Transverse colon (tissue), 4 donors: Measurements from ENCODE around the gene PPP1CA. TPM values are rescaled to one million over a fixed set of nuclear protein-coding genes. Genes with fewer than 3 reads are reported as not detected.

ENCODE experiments used
- DNase-seq: peaks from one replicate; pipeline ENCODE4 v3.0.0-alpha.2; 2019
- H3K27ac ChIP-seq, 4 donors: fragments of 200-600 bp; sonication (generic); 2 replicates each; pipeline ENCODE4 v1.5.1; 2016 to 2018; ENCODE audit warnings: inconsistent platforms in 4 of 4
- H3K27me3 ChIP-seq: fragments of 200-600 bp; sonication (generic); 2 replicates; pipeline ENCODE4 v1.5.1; 2017; ENCODE audit warnings: inconsistent platforms
- H3K36me3 ChIP-seq, 4 donors: fragments of 200-600 bp; sonication (generic); 2 replicates each; pipeline ENCODE4 v1.5.1; 2017 to 2019; ENCODE audit warnings: inconsistent platforms in 4 of 4
- H3K4me1 ChIP-seq, 4 donors: fragments of 200-600 bp; sonication (generic); 2 replicates each; pipeline ENCODE4 v1.5.1; 2017 to 2020; ENCODE audit warnings: inconsistent platforms in 4 of 4
- H3K4me3 ChIP-seq, 4 donors: fragments of 200-600 bp; sonication (generic); 1 replicate in 1 of 4; 2 replicates in 3 of 4; pipeline versions ENCODE4 v1.5.1 to v1.6.1; 2017 to 2019; ENCODE audit warnings: inconsistent platforms in 4 of 4
- H3K9me3 ChIP-seq, 2 donors: fragments of 200-600 bp; sonication (generic); 2 replicates each; pipeline ENCODE4 v1.5.1; 2017 to 2019; ENCODE audit warnings: inconsistent platforms in 2 of 2
- EP300 ChIP-seq: sonication (generic); formaldehyde crosslinking; IDR thresholded peaks from one replicate; pipeline ENCODE4 v1.6.1; 2017; ENCODE audit warnings: antibody characterized with exemption, low read depth
- POLR2A ChIP-seq: fragments of 450-650 bp; IDR thresholded peaks from one replicate; pipeline ENCODE4 v1.6.1; 2016; ENCODE audit warnings: antibody characterized with exemption, mild to moderate bottlenecking, moderate library complexity
- POLR2AphosphoS5 ChIP-seq, 3 donors: sonication (generic); formaldehyde crosslinking; IDR thresholded peaks; one replicate each; pipeline ENCODE4 v1.6.1; 2016; ENCODE audit warnings: antibody characterized with exemption in 3 of 3
- WGBS, 2 donors: methylation state at CpG; one replicate each; pipeline ENCODE4 v1.1.5; 2018; ENCODE audit warnings: low coverage in 1 of 2; 5-methylcytosine and 5-hydroxymethylcytosine counted together
- in situ Hi-C, 4 donors: fragments of 200-750 bp; cut with MboI; loops; one replicate each; pipeline versions ENCODE4 v1.15.0 to v1.15.1; 2017; ENCODE audit warnings: low sequenced_read_pairs in 3 of 4, low pct_ligation_motif_present in 1 of 4, low pct_unique_long_range_greater_than_20kb in 1 of 4
- intact Hi-C: fragments of 100-400 bp; cut with DNase I; formaldehyde crosslinking; loops from one replicate; pipeline ENCODE4 v1.15.1; 2023; ENCODE audit warnings: low total_unique reads
- total RNA-seq, 4 donors: library from RNA; depleted of rRNA; stranded (reverse); fragments of >200 nt; gene quantifications; one replicate each; pipeline ENCODE4 v1.1.0, GENCODE V29; 2016
- TF ChIP-seq, protein P1 (sequence below), 5 experiments: fragments of 200-600 bp in 3 of 5; fragments of 450-650 bp in 2 of 5; sonication (generic) in 3 of 5; IDR thresholded peaks; 1 replicate in 2 of 5; 2 replicates in 3 of 5; pipeline ENCODE4 v1.5.1; 2016 to 2017; ENCODE audit warnings: antibody characterized with exemption in 5 of 5, inconsistent platforms in 3 of 5, mild to moderate bottlenecking in 2 of 5, moderate library complexity in 1 of 5

The PPP1CA gene
- total RNA-seq, 4 donors from 2014 or later, result 83.0 to 251 (median 163) TPM

DNA sequence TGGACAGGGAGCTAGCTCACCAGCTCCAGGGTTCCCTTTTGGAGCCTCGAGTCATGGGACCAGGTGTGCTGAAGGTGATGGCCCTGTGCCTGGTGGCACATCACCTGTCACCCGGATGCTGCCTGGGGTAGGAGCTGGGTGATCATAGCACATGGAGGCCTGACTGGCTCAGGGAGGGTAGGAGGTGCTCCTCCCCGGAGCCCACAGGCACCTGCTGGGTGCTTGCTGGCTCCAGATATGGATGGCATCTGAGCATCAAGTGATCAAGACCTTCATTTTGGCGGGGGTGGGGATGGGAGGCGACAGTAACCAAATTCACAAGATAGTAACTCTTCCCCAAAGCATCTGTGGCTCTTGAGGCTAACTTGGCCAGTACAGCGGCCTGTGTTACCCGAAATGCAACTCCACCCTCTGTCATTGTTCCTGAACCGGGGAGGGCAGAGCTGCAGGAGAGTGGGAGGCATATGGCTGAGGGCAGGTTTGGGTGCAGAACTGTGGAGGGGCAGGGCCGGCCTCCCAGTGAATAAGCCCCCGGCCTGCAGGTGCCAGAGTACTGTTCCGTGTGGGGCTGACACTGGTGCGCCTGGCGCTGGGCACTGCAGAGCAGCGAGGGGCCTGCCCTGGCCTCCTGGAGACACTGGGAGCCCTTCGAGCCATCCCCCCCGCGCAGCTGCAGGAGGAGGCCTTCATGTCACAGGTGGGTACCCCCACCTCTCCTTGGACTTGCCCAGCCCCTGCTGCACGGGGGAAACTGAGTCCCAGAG is 7.0 kb upstream of the PPP1CA start:
- no peaks in the 10 kb centered on the region for H3K36me3 ChIP-seq
- TF ChIP-seq, protein P1, sequence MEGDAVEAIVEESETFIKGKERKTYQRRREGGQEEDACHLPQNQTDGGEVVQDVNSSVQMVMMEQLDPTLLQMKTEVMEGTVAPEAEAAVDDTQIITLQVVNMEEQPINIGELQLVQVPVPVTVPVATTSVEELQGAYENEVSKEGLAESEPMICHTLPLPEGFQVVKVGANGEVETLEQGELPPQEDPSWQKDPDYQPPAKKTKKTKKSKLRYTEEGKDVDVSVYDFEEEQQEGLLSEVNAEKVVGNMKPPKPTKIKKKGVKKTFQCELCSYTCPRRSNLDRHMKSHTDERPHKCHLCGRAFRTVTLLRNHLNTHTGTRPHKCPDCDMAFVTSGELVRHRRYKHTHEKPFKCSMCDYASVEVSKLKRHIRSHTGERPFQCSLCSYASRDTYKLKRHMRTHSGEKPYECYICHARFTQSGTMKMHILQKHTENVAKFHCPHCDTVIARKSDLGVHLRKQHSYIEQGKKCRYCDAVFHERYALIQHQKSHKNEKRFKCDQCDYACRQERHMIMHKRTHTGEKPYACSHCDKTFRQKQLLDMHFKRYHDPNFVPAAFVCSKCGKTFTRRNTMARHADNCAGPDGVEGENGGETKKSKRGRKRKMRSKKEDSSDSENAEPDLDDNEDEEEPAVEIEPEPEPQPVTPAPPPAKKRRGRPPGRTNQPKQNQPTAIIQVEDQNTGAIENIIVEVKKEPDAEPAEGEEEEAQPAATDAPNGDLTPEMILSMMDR (IDR thresholded peaks at IDR 0.05), result no peak
- TF ChIP-seq EP300 (no peak), POLR2AphosphoS5 (IDR thresholded peaks at IDR 0.05) (no peak), POLR2A (no peak)
- peaks cover 0 to 12% (median 3%) of the 10 kb centered on the region in 4 donors for H3K4me1 ChIP-seq
- peaks cover 26% of the 10 kb centered on the region for H3K27me3 ChIP-seq
- no peak for DNase-seq
- H3K4me3 ChIP-seq, result no peak overlapping the region
- no peaks in the 10 kb centered on the region for H3K9me3 ChIP-seq
- 71% methylated on average over 13 of the region's 18 CpGs; no CpG with 5 or more reads in 1 of the 2 donors for WGBS, 2 donors
- H3K27ac ChIP-seq, result peak overlapping the region; percentile 61 to 77 (median 68)
- intact Hi-C loops (no loop called here), in situ Hi-C loops (no loop called here)

DNA sequence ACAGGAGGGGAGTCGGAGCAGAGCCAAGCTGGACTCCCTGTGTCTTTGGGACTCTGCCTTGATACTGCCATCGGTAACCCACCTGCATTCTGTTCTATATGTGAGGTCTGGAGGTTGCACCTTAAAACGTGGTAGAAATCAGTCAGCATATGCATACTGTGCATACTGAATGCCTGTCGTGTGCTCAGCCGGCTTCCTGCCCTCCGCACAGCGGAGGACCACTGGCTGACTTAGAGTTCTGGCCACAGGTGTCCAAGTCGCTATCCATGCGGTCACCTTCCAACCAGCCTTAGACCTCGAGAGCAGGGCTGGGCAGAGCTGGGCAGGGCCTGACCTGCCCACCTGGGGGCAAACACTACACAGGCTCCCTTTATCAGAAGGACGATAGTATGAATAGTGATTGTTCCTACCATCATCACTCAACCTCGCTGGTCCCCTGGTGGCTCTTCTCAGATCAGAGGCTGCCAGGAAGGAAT is 6.1 kb upstream of the PPP1CA start:
- Histone ChIP-seq H3K27ac (peak overlapping the region; percentile 61 to 77 (median 68)), H3K4me3 (no peak overlapping the region), H3K36me3 (no peaks in the 10 kb centered on the region), H3K27me3 (peaks cover 21% of the 10 kb centered on the region), H3K4me1 (peaks cover 0 to 13% (median 4%) of the 10 kb centered on the region in 4 donors), H3K9me3 (no peaks in the 10 kb centered on the region)
- in situ Hi-C loops (no loop called here), intact Hi-C loops (no loop called here)
- WGBS, 2 donors, result 65% methylated on average over 12 of the region's 12 CpGs; no CpG with 5 or more reads in 1 of the 2 donors
- no peak for DNase-seq
- TF ChIP-seq POLR2AphosphoS5 (IDR thresholded peaks at IDR 0.05) (no peak), POLR2A (no peak), EP300 (no peak)
- TF ChIP-seq, protein P1 (IDR thresholded peaks at IDR 0.05), result no peak

DNA sequence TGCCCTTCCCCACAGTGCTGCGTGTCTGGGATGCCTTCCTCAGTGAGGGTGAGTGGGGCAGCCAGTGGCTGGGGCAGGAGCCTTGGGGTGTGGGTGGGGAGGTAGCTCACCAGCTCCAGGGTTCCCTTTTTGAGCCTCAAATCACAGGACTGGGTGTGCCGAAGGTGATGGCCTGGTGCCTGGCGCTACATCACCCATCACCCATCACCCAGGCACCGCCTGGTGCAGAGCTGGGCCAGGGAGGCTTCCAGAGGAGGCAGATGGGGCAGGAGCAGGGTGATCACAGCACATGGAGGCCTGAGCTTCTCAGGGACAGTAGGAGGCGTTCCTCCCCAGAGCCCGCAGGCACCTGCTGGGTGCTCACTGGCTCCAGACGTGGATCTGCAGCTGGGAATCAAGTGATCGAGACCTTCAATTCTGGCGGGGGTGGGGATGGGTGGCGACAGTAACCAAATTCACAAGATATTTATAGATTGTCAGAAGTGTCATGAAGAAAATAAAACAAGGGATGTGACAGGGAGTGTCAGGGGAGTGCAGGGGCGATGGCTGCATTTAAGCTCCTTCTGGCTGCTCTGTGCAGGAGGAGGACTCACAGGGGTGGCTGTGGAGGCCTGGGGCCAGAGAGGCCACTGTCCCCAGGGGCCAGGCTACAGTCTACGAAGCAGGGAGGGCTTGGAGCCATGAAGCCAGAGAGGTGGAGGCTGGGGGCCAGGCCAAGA is 5.5 kb upstream of the PPP1CA start:
- no peaks in the 10 kb centered on the region for H3K36me3 ChIP-seq
- peaks cover 4 to 19% (median 10%) of the 10 kb centered on the region in 4 donors for H3K4me1 ChIP-seq
- intact Hi-C loops, result no loop called here
- WGBS, 2 donors, result 17 to 47% methylated on average over 2 to 12 of the region's 12 CpGs
- in situ Hi-C loops, result no loop called here
- peaks cover 17% of the 10 kb centered on the region for H3K27me3 ChIP-seq
- peak overlapping the region; percentile 2 to 77 (median 68) for H3K27ac ChIP-seq
- no peak for DNase-seq
- no peaks in the 10 kb centered on the region for H3K9me3 ChIP-seq
- no peak for TF ChIP-seq POLR2AphosphoS5 (IDR thresholded peaks at IDR 0.05)
- TF ChIP-seq, protein P1 (IDR thresholded peaks at IDR 0.05), result no peak
- TF ChIP-seq EP300, result no peak
- TF ChIP-seq POLR2A, result no peak
- H3K4me3 ChIP-seq, result no peak overlapping the region

DNA sequence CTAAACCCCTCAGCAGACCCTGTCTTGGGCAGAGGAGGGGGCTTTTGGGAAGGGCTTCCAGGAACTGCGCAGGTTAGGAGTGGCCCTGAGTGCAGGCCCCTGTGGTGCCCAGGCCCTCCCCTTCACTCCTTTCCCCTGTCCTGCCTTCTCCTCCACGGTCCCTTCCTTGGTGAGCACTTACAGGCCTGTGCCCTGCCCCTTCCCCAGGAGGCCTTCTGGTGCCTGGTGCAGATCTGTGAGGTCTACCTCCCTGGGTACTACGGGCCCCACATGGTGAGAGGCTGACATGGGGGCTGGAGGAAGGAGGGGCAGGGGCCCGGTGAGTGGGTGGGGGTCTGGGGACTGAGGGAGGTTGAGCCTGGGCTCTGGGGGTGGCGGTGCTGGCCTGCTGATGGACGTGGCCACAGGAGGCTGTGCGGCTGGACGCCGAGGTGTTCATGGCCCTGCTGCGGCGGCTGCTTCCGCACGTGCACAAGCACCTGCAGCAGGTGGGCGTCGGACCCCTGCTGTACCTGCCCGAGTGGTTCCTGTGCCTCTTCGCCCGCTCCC is 4.8 kb upstream of the PPP1CA start:
- H3K4me3 ChIP-seq, result no peak overlapping the region
- WGBS, 2 donors, result 79% methylated on average over 18 of the region's 18 CpGs; no CpG with 5 or more reads in 1 of the 2 donors
- peaks cover 5 to 21% (median 12%) of the 10 kb centered on the region in 4 donors for H3K4me1 ChIP-seq
- intact Hi-C loops, result no loop called here
- H3K27ac ChIP-seq, result peak overlapping the region in 2 of 4 donors; percentile 2 to 77
- H3K9me3 ChIP-seq, result no peaks in the 10 kb centered on the region
- H3K27me3 ChIP-seq, result peaks cover 14% of the 10 kb centered on the region
- in situ Hi-C loops, result no loop called here
- TF ChIP-seq POLR2AphosphoS5 (IDR thresholded peaks at IDR 0.05), result no peak
- TF ChIP-seq EP300, result no peak
- TF ChIP-seq, protein P1 (IDR thresholded peaks at IDR 0.05), result no peak
- no peak for TF ChIP-seq POLR2A
- H3K36me3 ChIP-seq, result no peaks in the 10 kb centered on the region
- no peak for DNase-seq
